GM18526 (cell line): ENCODE measurements around the gene METTL13.

Experiments
- POLR2A ChIP-seq: IDR thresholded peaks from 3 replicates; pipeline ENCODE4 v1.6.1; 2011; ENCODE audit not compliant: insufficient read length; ENCODE audit errors: extremely low read depth

Gene METTL13

DNA sequence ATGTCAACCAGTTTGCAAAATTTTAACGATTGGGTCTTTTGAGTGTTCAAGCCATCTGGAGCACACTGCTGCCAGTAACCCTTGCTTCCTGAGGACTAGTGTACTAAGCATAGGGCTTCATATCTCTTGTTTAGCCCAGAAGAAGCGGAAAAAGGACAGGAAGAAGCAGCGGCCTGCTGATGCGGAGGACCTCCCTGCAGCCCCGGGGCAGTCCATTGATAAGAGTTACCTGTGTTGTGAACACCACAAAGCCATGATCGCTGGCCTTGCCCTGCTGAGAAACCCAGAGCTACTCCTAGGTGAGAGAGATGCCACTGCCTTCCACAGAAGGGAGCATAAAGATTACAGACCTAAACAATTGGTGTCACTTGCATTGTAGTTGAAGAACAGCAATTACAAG is 8.9 kb downstream of the METTL13 start:
- TF ChIP-seq POLR2A, result no peak

- no peak for TF ChIP-seq POLR2A
Measured at GRCh38 chr1:171792656-171793369, 11.4 kb downstream of the METTL13 start.

GRCh38 chr1:171793636-171794035 is 12.2 kb downstream of the METTL13 start:
- TF ChIP-seq POLR2A, result no peak

GRCh38 chr1:171794085-171794484 is 12.6 kb downstream of the METTL13 start:
- no peak for TF ChIP-seq POLR2A

DNA sequence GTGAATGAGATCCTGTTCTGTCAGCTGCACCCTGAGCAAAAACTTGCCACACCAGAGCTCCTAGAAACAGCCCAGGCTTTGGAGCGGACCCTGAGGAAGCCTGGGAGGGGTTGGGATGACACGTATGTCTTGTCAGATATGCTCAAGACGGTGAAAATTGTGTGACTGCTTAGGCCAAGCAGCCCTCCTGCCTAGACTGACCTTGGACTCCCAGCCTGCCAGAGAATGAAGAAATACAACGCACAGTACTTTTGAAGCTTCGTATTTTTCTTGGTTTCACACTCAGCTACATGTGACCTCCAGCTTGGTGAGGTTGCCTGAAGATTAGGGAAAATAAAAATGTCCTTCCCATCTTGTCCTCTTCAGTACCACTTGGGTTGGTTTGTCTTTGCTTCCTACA is 15.1 kb downstream of the METTL13 start:
- TF ChIP-seq POLR2A, result no peak

DNA sequence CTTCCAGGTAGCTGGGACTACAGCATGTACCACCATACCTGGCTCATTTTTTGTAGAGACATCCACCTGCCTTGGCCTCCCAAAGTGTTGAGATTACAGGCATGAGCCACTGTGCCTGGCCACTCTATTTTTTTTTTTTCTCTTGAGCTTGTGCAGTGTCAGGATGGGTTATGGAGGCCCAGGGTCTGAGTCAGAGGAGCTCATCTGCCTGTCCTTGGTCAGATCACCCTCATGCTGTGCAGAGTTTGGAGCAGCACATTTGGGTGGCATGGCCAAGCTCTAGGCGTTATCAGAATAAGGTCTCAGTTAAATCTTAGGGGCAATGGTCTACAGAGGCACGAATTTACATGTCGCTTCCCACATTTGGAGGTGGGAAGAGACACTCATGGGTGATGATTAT is 16.9 kb downstream of the METTL13 start:
- no peak for TF ChIP-seq POLR2A

- no peak for TF ChIP-seq POLR2A
Measured at GRCh38 chr1:171798765-171799164, 17.3 kb downstream of the METTL13 start.

- TF ChIP-seq POLR2A, result no peak
Measured at GRCh38 chr1:171799166-171799565, 17.7 kb downstream of the METTL13 start.

GRCh38 chr1:171800342-171800741 is 18.9 kb downstream of the METTL13 start:
- no peak for TF ChIP-seq POLR2A

DNA sequence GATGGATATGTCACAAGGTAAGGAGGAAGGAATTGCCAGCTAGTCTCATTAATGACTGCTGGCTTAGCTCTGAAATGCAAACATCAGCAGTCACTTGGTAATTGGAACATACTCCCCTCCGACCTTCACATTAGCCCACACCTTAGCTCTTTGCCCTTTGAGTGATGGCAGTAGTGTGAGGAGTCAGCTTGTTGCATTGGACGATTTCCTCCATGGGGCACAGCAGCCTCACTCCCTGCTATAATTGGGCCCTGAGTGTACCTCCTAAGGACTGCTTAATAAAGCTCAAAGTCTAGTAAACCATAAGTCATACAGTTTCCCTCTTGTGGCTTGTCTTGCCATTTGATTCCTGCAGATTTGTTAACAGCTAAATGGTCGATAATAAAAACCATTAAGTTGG is 19.4 kb downstream of the METTL13 start:
- TF ChIP-seq POLR2A, result no peak

GRCh38 chr1:171801487-171801891 is 20.0 kb downstream of the METTL13 start:
- TF ChIP-seq POLR2A, result no peak

- no peak for TF ChIP-seq POLR2A
Measured at GRCh38 chr1:171802207-171802606, 20.7 kb downstream of the METTL13 start.

DNA sequence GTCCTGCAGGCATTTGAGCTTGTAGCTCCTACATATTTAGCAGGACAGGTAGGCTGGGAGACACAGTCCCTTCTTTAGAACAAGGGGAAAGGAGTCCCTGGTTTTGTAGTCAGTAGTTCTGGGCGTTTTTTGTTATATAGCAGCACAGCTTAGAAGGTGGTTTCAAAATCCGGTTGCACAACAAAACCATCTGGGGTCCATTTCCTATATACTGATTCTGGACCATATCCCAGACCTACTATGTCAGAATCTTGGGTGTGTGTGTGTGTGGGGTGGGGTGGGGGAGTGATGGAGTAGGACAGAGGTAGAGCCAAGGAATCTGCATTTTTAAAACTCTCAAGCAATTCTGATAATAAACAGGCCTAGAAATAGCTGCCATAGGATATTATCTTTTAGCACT is 21.6 kb downstream of the METTL13 start:
- TF ChIP-seq POLR2A, result no peak

DNA sequence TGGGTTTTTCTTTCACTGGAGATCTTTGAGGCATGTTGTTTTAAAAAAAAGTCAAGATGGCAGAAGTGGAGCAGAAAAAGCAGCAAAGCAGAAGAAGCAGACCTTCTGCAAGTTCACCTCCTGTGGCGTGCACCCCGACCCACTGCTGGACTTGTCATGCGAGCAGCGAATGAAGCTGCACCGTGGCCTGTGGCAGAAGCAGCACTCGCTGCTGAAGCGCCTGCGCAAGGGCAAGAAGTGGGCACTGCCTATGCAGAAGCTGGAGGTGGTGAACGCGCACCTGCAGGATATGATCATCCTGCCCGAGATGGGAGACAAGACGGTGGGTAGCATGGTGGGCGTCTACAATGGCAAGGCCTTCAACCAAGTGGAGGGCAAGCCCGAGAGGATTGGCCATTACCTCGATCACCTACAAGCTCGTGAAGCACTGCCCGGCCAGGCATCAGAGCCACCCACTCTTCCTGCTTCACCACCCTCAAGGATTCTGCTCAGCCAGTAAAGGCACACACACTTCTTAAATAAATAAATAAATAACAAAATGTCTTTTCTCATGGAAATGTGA is 22.1 kb downstream of the METTL13 start:
- no peak for TF ChIP-seq POLR2A

- no peak for TF ChIP-seq POLR2A
Measured at GRCh38 chr1:171805395-171806115, 24.1 kb downstream of the METTL13 start.

DNA sequence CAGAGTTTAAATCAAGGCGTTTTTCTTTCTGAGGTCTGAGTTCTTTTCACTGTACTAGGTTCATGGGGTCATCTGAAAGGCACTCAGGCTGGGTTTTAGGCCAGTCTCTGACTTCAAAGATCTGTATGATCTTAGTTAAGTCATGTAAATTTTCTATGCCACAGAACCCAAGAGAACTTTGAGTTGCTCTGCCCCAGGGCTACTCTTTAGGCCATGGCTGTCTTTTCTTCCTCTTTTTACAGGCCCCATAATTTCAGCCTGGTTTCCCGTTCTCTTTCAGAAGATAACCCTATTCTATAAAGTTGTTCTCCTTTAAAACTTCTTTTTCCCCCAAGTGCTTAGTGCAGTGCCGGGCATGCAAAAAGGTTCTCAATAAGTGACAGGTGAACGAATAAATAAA is 26.1 kb downstream of the METTL13 start:
- no peak for TF ChIP-seq POLR2A

DNA sequence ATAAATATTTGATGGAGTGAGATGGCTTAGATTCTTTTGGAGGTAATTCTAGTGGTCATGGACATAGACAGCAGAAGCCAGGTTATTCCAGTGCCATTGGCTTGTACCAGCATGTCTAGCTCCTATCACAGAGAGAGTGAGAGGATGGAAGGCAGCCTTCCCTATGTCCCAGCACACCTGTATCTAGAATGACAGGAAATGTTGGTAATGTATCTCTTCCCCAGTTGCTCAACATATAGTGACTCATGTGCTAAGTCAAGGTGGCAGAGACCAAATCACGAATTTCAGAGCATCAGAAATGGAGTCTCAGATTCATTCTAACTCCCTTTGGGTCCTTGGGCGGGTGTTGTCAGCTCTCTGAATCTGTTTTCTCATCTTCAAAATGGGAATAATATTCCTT is 28.4 kb downstream of the METTL13 start:
- TF ChIP-seq POLR2A, result no peak

DNA sequence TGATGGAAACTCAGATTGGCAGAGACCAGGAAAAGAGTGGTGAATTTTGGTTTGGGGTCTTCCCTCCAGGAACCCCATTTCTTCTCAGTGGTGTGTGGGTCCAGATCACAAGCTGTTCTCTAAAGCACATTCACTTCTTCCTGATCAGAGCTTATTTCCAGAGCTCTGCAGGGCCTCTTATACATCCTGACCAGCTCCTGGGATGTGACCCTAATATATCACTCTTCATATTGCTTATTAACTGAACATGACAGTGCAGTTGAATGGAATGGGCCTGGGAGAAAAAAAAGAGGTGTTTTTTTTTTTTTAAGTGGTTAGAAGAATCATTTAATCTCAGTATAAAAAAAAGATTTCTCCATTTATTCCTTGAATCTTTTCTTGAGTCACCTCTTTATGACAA is 30.2 kb downstream of the METTL13 start:
- no peak for TF ChIP-seq POLR2A
